ENCODE measurements around the gene GRIK4.
"Not testable (repeated sequence)": the region's sequence is repeated elsewhere in the genome, so short reads cannot be mapped to it uniquely, and the experiment has no call there.

Gene GRIK4

GRCh38 chr11:120511116-120511819, at the start of gene GRIK4:
Gene GRIK4, plus strand, starts transcription at chr11:120511748. Its CDS starts 148,571 bp downstream, at chr11:120660319.
- DNase-seq (ENCODE audit: low read depth) = no peak
- H3K4me3 ChIP-seq (ENCODE audit: low read depth, low read length) = peak within 1 kb of the TSS; percentile 43

GRCh38 chr11:120462825-120463224, 48.7 kb upstream of the GRIK4 start:
- H3K4me3 ChIP-seq (ENCODE audit: low read depth, low read length) = no peak overlapping the region
- DNase-seq (ENCODE audit: low read depth) = no peak

- no peak for DNase-seq (ENCODE audit: low read depth)
- H3K4me3 ChIP-seq (ENCODE audit: low read depth, low read length) = no peak overlapping the region
Measured at GRCh38 chr11:120465921-120466534, 45.5 kb upstream of the GRIK4 start.

GRCh38 chr11:120467627-120468026, 43.9 kb upstream of the GRIK4 start:
- no peak overlapping the region for H3K4me3 ChIP-seq (ENCODE audit: low read depth, low read length)
- no peak for DNase-seq (ENCODE audit: low read depth)

- no peak overlapping the region for H3K4me3 ChIP-seq (ENCODE audit: low read depth, low read length)
- peak; percentile 59 for DNase-seq (ENCODE audit: low read depth)
Measured at GRCh38 chr11:120471131-120471530, 40.4 kb upstream of the GRIK4 start.

- no peak for DNase-seq (ENCODE audit: low read depth)
- H3K4me3 ChIP-seq (ENCODE audit: low read depth, low read length) = no peak overlapping the region
Measured at GRCh38 chr11:120471994-120472393, 39.6 kb upstream of the GRIK4 start.

- H3K4me3 ChIP-seq (ENCODE audit: low read depth, low read length) = no peak overlapping the region
- DNase-seq (ENCODE audit: low read depth) = no peak
Measured at GRCh38 chr11:120473503-120473902, 38.0 kb upstream of the GRIK4 start.

- no peak for DNase-seq (ENCODE audit: low read depth)
- no peak overlapping the region for H3K4me3 ChIP-seq (ENCODE audit: low read depth, low read length)
Measured at GRCh38 chr11:120482149-120482548, 29.4 kb upstream of the GRIK4 start.

- DNase-seq (ENCODE audit: low read depth) = no peak
Measured at GRCh38 chr11:120484722-120485121, 26.8 kb upstream of the GRIK4 start.

GRCh38 chr11:120486138-120486537, 25.4 kb upstream of the GRIK4 start:
- no peak for DNase-seq (ENCODE audit: low read depth)
- no peak overlapping the region for H3K4me3 ChIP-seq (ENCODE audit: low read depth, low read length)

More at GRCh38 chr11:120484722-120485121, 26.8 kb upstream of the GRIK4 start:
- no peak overlapping the region for H3K4me3 ChIP-seq (ENCODE audit: low read depth, low read length)

GRCh38 chr11:120489799-120490198, 21.7 kb upstream of the GRIK4 start:
- DNase-seq (ENCODE audit: low read depth) = no peak
- no peak overlapping the region for H3K4me3 ChIP-seq (ENCODE audit: low read depth, low read length)

GRCh38 chr11:120492486-120492885, 19.1 kb upstream of the GRIK4 start:
- no peak overlapping the region for H3K4me3 ChIP-seq (ENCODE audit: low read depth, low read length)
- DNase-seq (ENCODE audit: low read depth) = no peak

- no peak for DNase-seq (ENCODE audit: low read depth)
- no peak overlapping the region for H3K4me3 ChIP-seq (ENCODE audit: low read depth, low read length)
Measured at GRCh38 chr11:120494595-120494994, 17.0 kb upstream of the GRIK4 start.

- H3K4me3 ChIP-seq (ENCODE audit: low read depth, low read length) = no peak overlapping the region
- DNase-seq (ENCODE audit: low read depth) = no peak
Measured at GRCh38 chr11:120499088-120499487, 12.5 kb upstream of the GRIK4 start.

GRCh38 chr11:120499859-120500258, 11.7 kb upstream of the GRIK4 start:
- no peak overlapping the region for H3K4me3 ChIP-seq (ENCODE audit: low read depth, low read length)
- DNase-seq (ENCODE audit: low read depth) = no peak

- no peak for DNase-seq (ENCODE audit: low read depth)
Measured at GRCh38 chr11:120500414-120501071, 11.0 kb upstream of the GRIK4 start.

GRCh38 chr11:120501440-120501839, 10.1 kb upstream of the GRIK4 start:
- no peak overlapping the region for H3K4me3 ChIP-seq (ENCODE audit: low read depth, low read length)
- no peak for DNase-seq (ENCODE audit: low read depth)

More at GRCh38 chr11:120500414-120501071, 11.0 kb upstream of the GRIK4 start:
- no peak overlapping the region for H3K4me3 ChIP-seq (ENCODE audit: low read depth, low read length)

GRCh38 chr11:120501976-120502755, 9.4 kb upstream of the GRIK4 start:
- DNase-seq (ENCODE audit: low read depth) = no peak
- H3K4me3 ChIP-seq (ENCODE audit: low read depth, low read length) = no peak overlapping the region

GRCh38 chr11:120503529-120503928, 8.0 kb upstream of the GRIK4 start:
- DNase-seq (ENCODE audit: low read depth); H3K4me3 ChIP-seq (ENCODE audit: low read depth, low read length): not testable (repeated sequence)

Data from skeletal muscle cell (primary cell).